OCI-LY3 (cell line): ENCODE data around the gene TMEM232.

ENCODE experiments used
- CTCF ChIP-seq: fragments of 200-600, 300-600 bp; sonication (generic); IDR thresholded peaks from 2 replicates; pipeline ENCODE4 v1.5.1; 2014; ENCODE audit warnings: antibody characterized with exemption, low read length, low read depth
- EZH2phosphoT487 ChIP-seq: fragments of 200-600 bp; shearing (Covaris generic); IDR thresholded peaks from 2 replicates; pipeline ENCODE4 v1.6.1; 2018; ENCODE audit warnings: antibody characterized with exemption, mixed run types, low read depth

- no peak for TF ChIP-seq CTCF
- no peak for TF ChIP-seq EZH2phosphoT487
Measured at GRCh38 chr5:110562191-110562590, 164.3 kb downstream of the TMEM232 start.
